Right lobe of liver (tissue), 4 donors: ENCODE measurements around the gene CERS2.

Experiments used
- POLR2A ChIP-seq: fragments of 450-650 bp; IDR thresholded peaks from one replicate; pipeline ENCODE4 v1.6.1; 2017; ENCODE audit warnings: antibody characterized with exemption, mild to moderate bottlenecking
- TF ChIP-seq, protein P1 (sequence below), 4 donors: fragments of 200-600 bp in 3 of 4; fragments of 450-650 bp in 1 of 4; IDR thresholded peaks; one replicate each; pipeline versions ENCODE4 v1.5.1 to v1.8.0; 2016 to 2022; ENCODE audit warnings: antibody characterized with exemption in 4 of 4, mild to moderate bottlenecking in 2 of 4
- donor health status: DM: no; HTN: no; CAD: no.
- donor health status: DM: no; HTN: no; CAD: no.
- donor health status: DM: no; HTN: yes; CAD: no.

GRCh38 chr1:150963321-150964163 is 11.1 kb downstream of the CERS2 start:
- TF ChIP-seq, protein P1, sequence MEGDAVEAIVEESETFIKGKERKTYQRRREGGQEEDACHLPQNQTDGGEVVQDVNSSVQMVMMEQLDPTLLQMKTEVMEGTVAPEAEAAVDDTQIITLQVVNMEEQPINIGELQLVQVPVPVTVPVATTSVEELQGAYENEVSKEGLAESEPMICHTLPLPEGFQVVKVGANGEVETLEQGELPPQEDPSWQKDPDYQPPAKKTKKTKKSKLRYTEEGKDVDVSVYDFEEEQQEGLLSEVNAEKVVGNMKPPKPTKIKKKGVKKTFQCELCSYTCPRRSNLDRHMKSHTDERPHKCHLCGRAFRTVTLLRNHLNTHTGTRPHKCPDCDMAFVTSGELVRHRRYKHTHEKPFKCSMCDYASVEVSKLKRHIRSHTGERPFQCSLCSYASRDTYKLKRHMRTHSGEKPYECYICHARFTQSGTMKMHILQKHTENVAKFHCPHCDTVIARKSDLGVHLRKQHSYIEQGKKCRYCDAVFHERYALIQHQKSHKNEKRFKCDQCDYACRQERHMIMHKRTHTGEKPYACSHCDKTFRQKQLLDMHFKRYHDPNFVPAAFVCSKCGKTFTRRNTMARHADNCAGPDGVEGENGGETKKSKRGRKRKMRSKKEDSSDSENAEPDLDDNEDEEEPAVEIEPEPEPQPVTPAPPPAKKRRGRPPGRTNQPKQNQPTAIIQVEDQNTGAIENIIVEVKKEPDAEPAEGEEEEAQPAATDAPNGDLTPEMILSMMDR (IDR thresholded peaks at IDR 0.05): no peak
- TF ChIP-seq POLR2A: no peak
